ENCODE measurements around the gene FAM193A.

- TF ChIP-seq SMC3 (IDR thresholded peaks at IDR 0.05; ENCODE audit: low read depth, low read length) (no peak), NRF1 (IDR thresholded peaks at IDR 0.05; ENCODE audit: low read depth, low read length) (no peak), POLR2AphosphoS5 (IDR thresholded peaks at IDR 0.05; ENCODE audit: low read depth, low read length) (no peak), CTCF (IDR thresholded peaks at IDR 0.05) (no peak), YY1 (IDR thresholded peaks at IDR 0.05; ENCODE audit: low read depth) (no peak), TAF1 (IDR thresholded peaks at IDR 0.05; ENCODE audit: borderline replicate concordance, low read depth, low read length) (no peak), REST (IDR thresholded peaks at IDR 0.05; ENCODE audit: low read depth, low read length) (no peak), EP300 (IDR thresholded peaks at IDR 0.05; ENCODE audit: borderline replicate concordance in 1 of 2, low read depth in 1 of 2, low read length in 1 of 2) (no peak), PBX3 (IDR thresholded peaks at IDR 0.05) (no peak), USF1 (IDR thresholded peaks at IDR 0.05; ENCODE audit: borderline replicate concordance, low read depth) (no peak), USF2 (IDR thresholded peaks at IDR 0.05; ENCODE audit: borderline replicate concordance, low read depth, low read length) (no peak), RAD21 (IDR thresholded peaks at IDR 0.05; ENCODE audit: low read length) (no peak), GABPA (IDR thresholded peaks at IDR 0.05; ENCODE audit: low read depth) (no peak)
These were observed 159.1 kb downstream of the FAM193A start for GRCh38 chr4:2695346-2696060.

All from SK-N-SH (cell line).